ENCODE data around the gene CALB2.

CALB2 gene

GRCh38 chr16:71429581-71429980 lies 71.1 kb downstream of the CALB2 start:
- DNase-seq: no peak

GRCh38 chr16:71430744-71431143 lies 72.2 kb downstream of the CALB2 start:
- no peak for DNase-seq

- no peak for DNase-seq
These were observed 72.7 kb downstream of the CALB2 start for GRCh38 chr16:71431176-71431575.

GRCh38 chr16:71431991-71432390 lies 73.5 kb downstream of the CALB2 start:
- no peak for DNase-seq

GRCh38 chr16:71432906-71433305 lies 74.4 kb downstream of the CALB2 start:
- no peak for DNase-seq

- DNase-seq: no peak
These were observed 78.0 kb downstream of the CALB2 start for GRCh38 chr16:71436473-71436872.

GRCh38 chr16:71439523-71439922 lies 81.0 kb downstream of the CALB2 start:
- no peak for DNase-seq

Data from NK-92 treated with Interleukin-12 subunit alpha and Interleukin-12 subunit beta, amount 100 ng/mL, for 24 hours (cell line).